Mucosa of descending colon (tissue), 3 donors: ENCODE results near the gene DMXL1. TPM values are rescaled to one million over a fixed set of nuclear protein-coding genes. Genes with fewer than 3 reads are reported as not detected.
"Not testable (repeated sequence)": the region's sequence is repeated elsewhere in the genome, so short reads cannot be mapped to it uniquely, and the experiment has no call there.

Experiments used
- ATAC-seq: fragments of 200-7000 bp; cut with Tn5 transposase; one replicate; pipeline ENCODE4 v1.9.1; 2020; ENCODE audit warnings: mild to moderate bottlenecking, moderate library complexity
- DNase-seq, 3 donors: peaks; one replicate each; pipeline ENCODE4 v3.0.0-alpha.2; 2020
- H3K36me3 ChIP-seq: fragments of 200-600 bp; one replicate; pipeline ENCODE4 v1.8.0; 2021; ENCODE audit warnings: low read depth, mild to moderate bottlenecking
- H3K4me1 ChIP-seq: fragments of 200-600 bp; one replicate; pipeline ENCODE4 v1.8.0; 2021; ENCODE audit warnings: low read depth, mild to moderate bottlenecking
- H3K4me3 ChIP-seq: fragments of 200-600 bp; one replicate; pipeline ENCODE4 v1.8.0; 2021; ENCODE audit warnings: mild to moderate bottlenecking
- H3K9me3 ChIP-seq: fragments of 200-600 bp; one replicate; pipeline ENCODE4 v1.8.0; 2021; ENCODE audit warnings: mild to moderate bottlenecking
- CTCF ChIP-seq: fragments of 200-600 bp; IDR thresholded peaks from one replicate; pipeline ENCODE4 v1.8.0; 2022; ENCODE audit warnings: antibody characterized with exemption, mild to moderate bottlenecking
- intact Hi-C, 2 donors: fragments of 100-400 bp; cut with DNase I in 1 of 2; cut with micrococcal nuclease in 1 of 2; formaldehyde crosslinking; loops; one replicate each; pipeline versions ENCODE4 v1.11.0 to v1.11.1; 2022; cut with DNase I, micrococcal nuclease
- total RNA-seq, 3 donors: library from RNA; stranded (reverse); fragmentation: NEBNext Ultra II Directional in 2 of 3; extraction: Animal tissue kit (Norgen Biotek cat#: 25700) in 2 of 3; gene quantifications; one replicate each; pipeline versions ENCODE4 v1.2.1 to v1.2.4, GENCODE V29; 2021 to 2023
- donor health status: DM: no; HTN: no; CAD: no; lungs with moderate emphysema.
- donor health status: DM: no; HTN: no; CAD: no.
- donor health status: DM: no; HTN: yes; CAD: no.

Gene DMXL1
- total RNA-seq, 3 donors from 2014 or later = 34.7 to 60.0 (median 51.0) TPM

- no peak overlapping the region for H3K4me3 ChIP-seq
- ATAC-seq (no peak), DNase-seq (no peak)
- intact Hi-C loops = no loop called here
- no peaks in the 10 kb centered on the region for H3K4me1 ChIP-seq
- H3K36me3 ChIP-seq = no peaks in the 10 kb centered on the region
- no peaks in the 10 kb centered on the region for H3K9me3 ChIP-seq
- no peak for TF ChIP-seq CTCF
Measured at GRCh38 chr5:119239119-119239417, 168.2 kb downstream of the DMXL1 start.

- H3K36me3 ChIP-seq, H3K9me3 ChIP-seq, H3K4me1 ChIP-seq, intact Hi-C loops, H3K4me3 ChIP-seq, DNase-seq, ATAC-seq: not testable (repeated sequence)
Measured at GRCh38 chr5:119239826-119240225, 168.9 kb downstream of the DMXL1 start.

- Histone ChIP-seq H3K36me3 (no peaks in the 10 kb centered on the region), H3K4me1 (no peaks in the 10 kb centered on the region), H3K4me3 (no peak overlapping the region), H3K9me3 (no peaks in the 10 kb centered on the region)
- DNase-seq (no peak), ATAC-seq (no peak)
- no peak for TF ChIP-seq CTCF
- intact Hi-C loops = no loop called here
Measured at GRCh38 chr5:119243888-119244287, 173.0 kb downstream of the DMXL1 start.

- intact Hi-C loops = no loop called here
- no peak for ATAC-seq
Measured at GRCh38 chr5:119250946-119251901, 180.3 kb downstream of the DMXL1 start.

GRCh38 chr5:119255571-119256356, 184.9 kb downstream of the DMXL1 start:
- H3K4me3 ChIP-seq = no peak overlapping the region
- DNase-seq (peak; percentile 84 to 85 (median 84)), ATAC-seq (peak; percentile 99)
- no peaks in the 10 kb centered on the region for H3K4me1 ChIP-seq
- peaks cover 7% of the 10 kb centered on the region for H3K9me3 ChIP-seq
- TF ChIP-seq CTCF = no peak
- intact Hi-C loops = no loop called here
- no peaks in the 10 kb centered on the region for H3K36me3 ChIP-seq

More at GRCh38 chr5:119250946-119251901, 180.3 kb downstream of the DMXL1 start:
- H3K9me3 ChIP-seq = peaks cover 4% of the 10 kb centered on the region
- no peaks in the 10 kb centered on the region for H3K36me3 ChIP-seq
- no peak for DNase-seq
- H3K4me1 ChIP-seq = no peaks in the 10 kb centered on the region
- TF ChIP-seq CTCF = no peak
- H3K4me3 ChIP-seq = no peak overlapping the region

GRCh38 chr5:119257613-119258012, 186.7 kb downstream of the DMXL1 start:
- ATAC-seq (no peak), DNase-seq (no peak)
- Histone ChIP-seq H3K4me3 (no peak overlapping the region), H3K36me3 (no peaks in the 10 kb centered on the region), H3K4me1 (no peaks in the 10 kb centered on the region), H3K9me3 (peaks cover 7% of the 10 kb centered on the region)
- intact Hi-C loops = no loop called here
- no peak for TF ChIP-seq CTCF
